ENCODE results near the gene FGD6. TPM values are rescaled to one million over a fixed set of nuclear protein-coding genes. Genes with fewer than 3 reads are reported as not detected.
A peak's percentile ranks its signal among the peaks of the same experiment; 100 is the strongest.

The FGD6 gene
- total and polyA plus RNA-seq, 3 donors from 2014 or later = 4.8 to 13.6 (median 13.1) TPM

GRCh38 chr12:95169368-95169767, 47.9 kb downstream of the FGD6 start:
- intact Hi-C loops (cut with DNase I; ENCODE audit: low total_unique reads) = no loop called here
- TF ChIP-seq POLR2A (IDR thresholded peaks at IDR 0.05) = no peak
- TF ChIP-seq, protein P1, sequence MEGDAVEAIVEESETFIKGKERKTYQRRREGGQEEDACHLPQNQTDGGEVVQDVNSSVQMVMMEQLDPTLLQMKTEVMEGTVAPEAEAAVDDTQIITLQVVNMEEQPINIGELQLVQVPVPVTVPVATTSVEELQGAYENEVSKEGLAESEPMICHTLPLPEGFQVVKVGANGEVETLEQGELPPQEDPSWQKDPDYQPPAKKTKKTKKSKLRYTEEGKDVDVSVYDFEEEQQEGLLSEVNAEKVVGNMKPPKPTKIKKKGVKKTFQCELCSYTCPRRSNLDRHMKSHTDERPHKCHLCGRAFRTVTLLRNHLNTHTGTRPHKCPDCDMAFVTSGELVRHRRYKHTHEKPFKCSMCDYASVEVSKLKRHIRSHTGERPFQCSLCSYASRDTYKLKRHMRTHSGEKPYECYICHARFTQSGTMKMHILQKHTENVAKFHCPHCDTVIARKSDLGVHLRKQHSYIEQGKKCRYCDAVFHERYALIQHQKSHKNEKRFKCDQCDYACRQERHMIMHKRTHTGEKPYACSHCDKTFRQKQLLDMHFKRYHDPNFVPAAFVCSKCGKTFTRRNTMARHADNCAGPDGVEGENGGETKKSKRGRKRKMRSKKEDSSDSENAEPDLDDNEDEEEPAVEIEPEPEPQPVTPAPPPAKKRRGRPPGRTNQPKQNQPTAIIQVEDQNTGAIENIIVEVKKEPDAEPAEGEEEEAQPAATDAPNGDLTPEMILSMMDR (IDR thresholded peaks at IDR 0.05) = no peak
- H3K4me3 ChIP-seq = no peak overlapping the region
- H3K4me1 ChIP-seq = peaks cover 14% of the 10 kb centered on the region
- H3K27ac ChIP-seq = no peak overlapping the region
- 57 to 68% methylated on average over 4 of the region's 4 CpGs for WGBS, 2 donors
- DNase-seq = no peak
- H3K9me3 ChIP-seq = no peaks in the 10 kb centered on the region
- H3K36me3 ChIP-seq (ENCODE audit: low read depth, missing control alignments) = no peaks in the 10 kb centered on the region
- H3K27me3 ChIP-seq = no peaks in the 10 kb centered on the region

DNA sequence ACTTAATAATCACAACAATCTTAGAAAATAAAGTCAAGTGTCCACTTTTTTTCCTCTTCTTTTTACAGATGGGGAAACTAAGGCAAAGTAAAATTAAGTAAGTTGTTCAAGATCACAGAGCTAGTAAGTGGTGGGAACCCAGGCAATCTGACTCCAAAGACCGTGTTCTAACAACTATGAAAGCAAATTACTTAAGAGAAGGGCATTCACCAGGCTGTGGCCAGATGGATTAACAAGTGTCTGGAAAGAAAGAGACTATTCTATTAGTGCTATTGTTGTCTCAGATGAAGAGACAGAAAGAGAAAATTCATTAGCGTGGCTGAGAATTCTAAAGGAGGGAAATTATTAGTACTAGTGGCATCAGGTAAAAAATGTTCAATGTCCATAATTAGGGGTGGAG, 48.5 kb downstream of the FGD6 start:
- H3K9me3 ChIP-seq = no peaks in the 10 kb centered on the region
- no peak for DNase-seq
- no peak overlapping the region for H3K27ac ChIP-seq
- peaks cover 11% of the 10 kb centered on the region for H3K4me1 ChIP-seq
- intact Hi-C loops (cut with DNase I; ENCODE audit: low total_unique reads) = no loop called here
- no peaks in the 10 kb centered on the region for H3K36me3 ChIP-seq (ENCODE audit: low read depth, missing control alignments)
- TF ChIP-seq POLR2A (IDR thresholded peaks at IDR 0.05) = no peak
- TF ChIP-seq, protein P1 (IDR thresholded peaks at IDR 0.05) = no peak
- H3K27me3 ChIP-seq = no peaks in the 10 kb centered on the region
- no peak overlapping the region for H3K4me3 ChIP-seq
- 89 to 91% methylated on average over 2 of the region's 2 CpGs for WGBS, 2 donors

DNA sequence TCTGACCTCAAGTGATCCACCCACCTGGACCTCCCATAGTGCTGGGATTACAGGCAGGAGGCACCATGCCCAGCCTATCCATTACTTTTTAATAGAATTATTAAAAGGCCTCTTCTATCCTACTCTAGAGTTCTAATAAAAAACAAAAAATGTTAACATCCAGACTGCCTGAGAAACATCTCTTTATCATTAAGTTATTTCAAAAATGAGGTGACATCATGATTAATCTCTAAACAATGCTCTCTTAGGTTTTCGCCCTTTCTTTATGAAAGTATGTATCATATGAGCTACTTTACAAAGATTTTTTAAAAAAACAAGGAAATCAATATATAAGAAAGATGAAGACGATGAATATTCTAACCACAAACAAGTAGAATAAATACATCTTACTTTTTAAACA, 52.6 kb downstream of the FGD6 start:
- peaks cover 8% of the 10 kb centered on the region for H3K4me1 ChIP-seq
- no peak for TF ChIP-seq POLR2A (IDR thresholded peaks at IDR 0.05)
- TF ChIP-seq, protein P1 (IDR thresholded peaks at IDR 0.05) = no peak
- no peaks in the 10 kb centered on the region for H3K27me3 ChIP-seq
- no peaks in the 10 kb centered on the region for H3K9me3 ChIP-seq
- WGBS, 2 donors = 69 to 80% methylated on average over 2 of the region's 2 CpGs
- H3K36me3 ChIP-seq (ENCODE audit: low read depth, missing control alignments) = no peaks in the 10 kb centered on the region
- DNase-seq = no peak
- intact Hi-C loops (cut with DNase I; ENCODE audit: low total_unique reads) = no loop called here
- H3K27ac ChIP-seq = peak overlapping the region in 1 of 2 donors; percentile 60
- H3K4me3 ChIP-seq = no peak overlapping the region

DNA sequence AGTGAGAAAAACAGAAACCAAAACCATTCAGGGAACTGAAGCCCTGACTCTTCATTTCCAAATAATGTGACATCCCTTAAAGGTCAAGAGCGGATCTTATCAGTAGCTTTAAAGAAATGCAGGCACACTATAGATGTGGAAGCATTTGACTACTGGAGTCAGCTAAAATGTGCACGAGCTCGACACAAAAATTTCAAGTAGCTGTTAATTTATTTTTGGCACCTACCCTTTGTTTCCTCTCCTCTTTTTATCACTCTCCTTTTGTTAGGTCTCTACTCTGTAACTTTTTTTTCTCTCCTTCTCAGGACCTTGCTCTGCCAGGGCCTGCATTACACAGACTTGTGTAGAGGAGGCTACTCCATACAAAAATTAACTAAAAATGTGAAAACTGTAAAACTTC, 58.3 kb downstream of the FGD6 start:
- DNase-seq = no peak
- TF ChIP-seq, protein P1 (IDR thresholded peaks at IDR 0.05) = no peak
- no peak for TF ChIP-seq POLR2A (IDR thresholded peaks at IDR 0.05)
- no peak overlapping the region for H3K4me3 ChIP-seq
- intact Hi-C loops (cut with DNase I; ENCODE audit: low total_unique reads) = no loop called here
- H3K4me1 ChIP-seq = peaks cover 8% of the 10 kb centered on the region
- H3K36me3 ChIP-seq (ENCODE audit: low read depth, missing control alignments) = no peaks in the 10 kb centered on the region
- no peaks in the 10 kb centered on the region for H3K27me3 ChIP-seq
- WGBS, 2 donors = 57 to 64% methylated on average over 3 of the region's 3 CpGs
- H3K9me3 ChIP-seq = no peaks in the 10 kb centered on the region
- no peak overlapping the region for H3K27ac ChIP-seq

DNA sequence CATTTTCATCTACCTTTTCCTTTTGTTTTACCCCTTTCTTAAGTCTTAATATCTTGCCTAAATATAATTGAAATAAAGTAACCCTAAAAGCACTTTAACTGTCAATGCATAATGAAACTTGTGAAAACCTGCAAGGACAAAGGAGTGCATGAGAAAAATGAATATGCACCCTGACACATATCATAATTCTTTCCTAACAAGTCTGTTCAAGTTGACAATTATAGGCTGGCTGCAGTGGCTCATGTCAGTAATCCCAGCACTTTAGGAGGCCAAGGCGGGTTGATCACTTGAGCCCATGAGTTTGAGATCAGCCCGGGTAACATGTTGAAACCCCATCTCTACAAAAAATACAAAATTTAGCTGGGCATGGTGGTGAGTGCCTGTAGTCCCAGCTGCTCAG, 65.4 kb downstream of the FGD6 start:
- Histone ChIP-seq H3K36me3 (ENCODE audit: low read depth, missing control alignments) (no peaks in the 10 kb centered on the region), H3K27me3 (no peaks in the 10 kb centered on the region), H3K4me1 (no peaks in the 10 kb centered on the region), H3K9me3 (no peaks in the 10 kb centered on the region), H3K4me3 (no peak overlapping the region), H3K27ac (no peak overlapping the region)
- no peak for TF ChIP-seq POLR2A (IDR thresholded peaks at IDR 0.05)
- TF ChIP-seq, protein P1 (IDR thresholded peaks at IDR 0.05) = no peak
- 94 to 100% methylated on average over 1 to 2 of the region's 2 CpGs for WGBS, 2 donors
- DNase-seq = no peak
- intact Hi-C loops (cut with DNase I; ENCODE audit: low total_unique reads) = no loop called here

All from testis (tissue), 3 donors.